ENCODE data around the gene WHRN. TPM values are rescaled to one million over a fixed set of nuclear protein-coding genes. Genes with fewer than 3 reads are reported as not detected.

Gene WHRN
- total and polyA plus RNA-seq, 2 experiments from 2014 or later, result 8.3 to 8.9 TPM

GRCh38 chr9:114493521-114494184 is 11.6 kb downstream of the WHRN start:
- Histone ChIP-seq H3K79me2 (replicated peaks; ENCODE audit: insufficient read depth) (no peaks in the 10 kb centered on the region), H3K27me3 (ENCODE audit: insufficient read depth) (no peaks in the 10 kb centered on the region), H3K9me2 (ENCODE audit: insufficient read depth) (no peaks in the 10 kb centered on the region), H3K4me3 (no peak overlapping the region), H3K4me2 (no peak overlapping the region), H3K36me3 (ENCODE audit: insufficient read depth) (no peaks in the 10 kb centered on the region), H3K27ac (ENCODE audit: low read depth) (no peak overlapping the region), H3K4me1 (ENCODE audit: insufficient read depth) (peaks cover 3% of the 10 kb centered on the region; the same call in 1 of the 2 replicates), H4K20me1 (replicated peaks; ENCODE audit: insufficient read depth) (no peaks in the 10 kb centered on the region; the same call in 1 of the 2 replicates), H2AFZ (no peak overlapping the region), H3F3A (replicated peaks; ENCODE audit: low read depth) (no peaks in the 10 kb centered on the region)
- H3K9me3 Mint-ChIP-seq, result no peaks in the 10 kb centered on the region
- no peak overlapping the region for H3K4me3 Mint-ChIP-seq
- no peak for ATAC-seq
- H3K4me1 Mint-ChIP-seq, result peaks cover 9% of the 10 kb centered on the region; the same call in 2 of the 3 replicates
- no peak for TF ChIP-seq NANOG (IDR thresholded peaks at IDR 0.05; ENCODE audit: borderline replicate concordance)
- TF ChIP-seq STAT1 (IDR thresholded peaks at IDR 0.05; ENCODE audit: unreplicated experiment), result no peak
- TF ChIP-seq CTCF (conservative IDR thresholded peaks at IDR 0.05; ENCODE audit: low read depth in 2 of 2), result no peak
- TF ChIP-seq POLR2AphosphoS5 (IDR thresholded peaks at IDR 0.05; ENCODE audit: low read depth), result no peak
- TF ChIP-seq, protein P1, sequence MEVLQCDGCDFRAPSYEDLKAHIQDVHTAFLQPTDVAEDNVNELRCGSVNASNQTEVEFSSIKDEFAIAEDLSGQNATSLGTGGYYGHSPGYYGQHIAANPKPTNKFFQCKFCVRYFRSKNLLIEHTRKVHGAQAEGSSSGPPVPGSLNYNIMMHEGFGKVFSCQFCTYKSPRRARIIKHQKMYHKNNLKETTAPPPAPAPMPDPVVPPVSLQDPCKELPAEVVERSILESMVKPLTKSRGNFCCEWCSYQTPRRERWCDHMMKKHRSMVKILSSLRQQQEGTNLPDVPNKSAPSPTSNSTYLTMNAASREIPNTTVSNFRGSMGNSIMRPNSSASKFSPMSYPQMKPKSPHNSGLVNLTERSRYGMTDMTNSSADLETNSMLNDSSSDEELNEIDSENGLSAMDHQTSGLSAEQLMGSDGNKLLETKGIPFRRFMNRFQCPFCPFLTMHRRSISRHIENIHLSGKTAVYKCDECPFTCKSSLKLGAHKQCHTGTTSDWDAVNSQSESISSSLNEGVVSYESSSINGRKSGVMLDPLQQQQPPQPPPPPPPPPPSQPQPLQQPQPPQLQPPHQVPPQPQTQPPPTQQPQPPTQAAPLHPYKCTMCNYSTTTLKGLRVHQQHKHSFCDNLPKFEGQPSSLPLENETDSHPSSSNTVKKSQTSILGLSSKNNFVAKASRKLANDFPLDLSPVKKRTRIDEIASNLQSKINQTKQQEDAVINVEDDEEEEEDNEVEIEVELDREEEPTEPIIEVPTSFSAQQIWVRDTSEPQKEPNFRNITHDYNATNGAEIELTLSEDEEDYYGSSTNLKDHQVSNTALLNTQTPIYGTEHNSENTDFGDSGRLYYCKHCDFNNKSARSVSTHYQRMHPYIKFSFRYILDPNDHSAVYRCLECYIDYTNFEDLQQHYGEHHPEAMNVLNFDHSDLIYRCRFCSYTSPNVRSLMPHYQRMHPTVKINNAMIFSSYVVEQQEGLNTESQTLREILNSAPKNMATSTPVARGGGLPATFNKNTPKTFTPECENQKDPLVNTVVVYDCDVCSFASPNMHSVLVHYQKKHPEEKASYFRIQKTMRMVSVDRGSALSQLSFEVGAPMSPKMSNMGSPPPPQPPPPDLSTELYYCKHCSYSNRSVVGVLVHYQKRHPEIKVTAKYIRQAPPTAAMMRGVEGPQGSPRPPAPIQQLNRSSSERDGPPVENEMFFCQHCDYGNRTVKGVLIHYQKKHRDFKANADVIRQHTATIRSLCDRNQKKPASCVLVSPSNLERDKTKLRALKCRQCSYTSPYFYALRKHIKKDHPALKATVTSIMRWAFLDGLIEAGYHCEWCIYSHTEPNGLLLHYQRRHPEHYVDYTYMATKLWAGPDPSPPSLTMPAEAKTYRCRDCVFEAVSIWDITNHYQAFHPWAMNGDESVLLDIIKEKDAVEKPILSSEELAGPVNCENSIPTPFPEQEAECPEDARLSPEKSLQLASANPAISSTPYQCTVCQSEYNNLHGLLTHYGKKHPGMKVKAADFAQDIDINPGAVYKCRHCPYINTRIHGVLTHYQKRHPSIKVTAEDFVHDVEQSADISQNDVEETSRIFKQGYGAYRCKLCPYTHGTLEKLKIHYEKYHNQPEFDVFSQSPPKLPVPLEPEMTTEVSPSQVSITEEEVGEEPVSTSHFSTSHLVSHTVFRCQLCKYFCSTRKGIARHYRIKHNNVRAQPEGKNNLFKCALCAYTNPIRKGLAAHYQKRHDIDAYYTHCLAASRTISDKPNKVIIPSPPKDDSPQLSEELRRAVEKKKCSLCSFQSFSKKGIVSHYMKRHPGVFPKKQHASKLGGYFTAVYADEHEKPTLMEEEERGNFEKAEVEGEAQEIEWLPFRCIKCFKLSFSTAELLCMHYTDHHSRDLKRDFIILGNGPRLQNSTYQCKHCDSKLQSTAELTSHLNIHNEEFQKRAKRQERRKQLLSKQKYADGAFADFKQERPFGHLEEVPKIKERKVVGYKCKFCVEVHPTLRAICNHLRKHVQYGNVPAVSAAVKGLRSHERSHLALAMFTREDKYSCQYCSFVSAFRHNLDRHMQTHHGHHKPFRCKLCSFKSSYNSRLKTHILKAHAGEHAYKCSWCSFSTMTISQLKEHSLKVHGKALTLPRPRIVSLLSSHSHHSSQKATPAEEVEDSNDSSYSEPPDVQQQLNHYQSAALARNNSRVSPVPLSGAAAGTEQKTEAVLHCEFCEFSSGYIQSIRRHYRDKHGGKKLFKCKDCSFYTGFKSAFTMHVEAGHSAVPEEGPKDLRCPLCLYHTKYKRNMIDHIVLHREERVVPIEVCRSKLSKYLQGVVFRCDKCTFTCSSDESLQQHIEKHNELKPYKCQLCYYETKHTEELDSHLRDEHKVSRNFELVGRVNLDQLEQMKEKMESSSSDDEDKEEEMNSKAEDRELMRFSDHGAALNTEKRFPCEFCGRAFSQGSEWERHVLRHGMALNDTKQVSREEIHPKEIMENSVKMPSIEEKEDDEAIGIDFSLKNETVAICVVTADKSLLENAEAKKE (CRISPR knock-in tag; IDR thresholded peaks at IDR 0.05), result no peak
- no peak for TF ChIP-seq REST (IDR thresholded peaks at IDR 0.05; ENCODE audit: unreplicated experiment)
- TF ChIP-seq ZNF114 (CRISPR knock-in tag; IDR thresholded peaks at IDR 0.05), result no peak
- no peak for TF ChIP-seq ETS1 (IDR thresholded peaks at IDR 0.05)
- no peaks in the 10 kb centered on the region for H3K36me3 Mint-ChIP-seq (ENCODE audit: low read depth)
- peaks cover 3% of the 10 kb centered on the region for H3K27me3 Mint-ChIP-seq (ENCODE audit: insufficient read depth, low read depth, poor library complexity)
- H3K27ac Mint-ChIP-seq, result no peak overlapping the region
- no peak for DNase-seq (ENCODE audit: low spot score)

All from GM23338 (cell line).